Activated B cell treated with CpG ODN at 0.5 μM for 24 hours (primary cell): Measurements from ENCODE around the gene FHAD1. TPM values are rescaled to one million over a fixed set of nuclear protein-coding genes. Genes with fewer than 3 reads are reported as not detected.

Source experiments
- ATAC-seq: fragments of 200-7000 bp; cut with Tn5 transposase; one replicate; pipeline ENCODE4 v1.10.0; 2021; ENCODE audit warnings: low read depth, mild to moderate bottlenecking, moderate library complexity
- CTCF ChIA-PET: fragments of 350-600 bp; sonication (Branson Sonifier 250); formaldehyde crosslinking; loops from one replicate; lab custom pipeline; 2021; ENCODE audit warnings: antibody characterized with exemption; lab: Charles Lee
- POLR2A ChIA-PET: fragments of 350-600 bp; sonication (Branson Sonifier 250); formaldehyde crosslinking; loops from one replicate; lab custom pipeline; 2021; ENCODE audit warnings: antibody characterized with exemption; lab: Charles Lee
- DNase-seq: peaks from one replicate; pipeline ENCODE4 v3.0.0; 2022
- H3K27ac Mint-ChIP-seq: one replicate; pipeline ENCODE4 v1.8.0; 2020; ENCODE audit warnings: mixed read lengths
- H3K27me3 Mint-ChIP-seq: one replicate; pipeline ENCODE4 v1.8.0; 2021; ENCODE audit warnings: mixed read lengths
- H3K36me3 Mint-ChIP-seq: one replicate; pipeline ENCODE4 v1.8.0; 2021; ENCODE audit warnings: low read depth, mixed read lengths
- H3K4me1 Mint-ChIP-seq: one replicate; pipeline ENCODE4 v1.8.0; 2021; ENCODE audit warnings: mixed read lengths
- H3K4me3 Mint-ChIP-seq: one replicate; pipeline ENCODE4 v1.8.0; 2020; ENCODE audit warnings: mild to moderate bottlenecking, mixed read lengths
- H3K9me3 Mint-ChIP-seq: one replicate; pipeline ENCODE4 v1.8.0; 2020; ENCODE audit warnings: mixed read lengths
- intact Hi-C: fragments of 100-400 bp; cut with micrococcal nuclease; formaldehyde crosslinking; loops from one replicate; pipeline ENCODE4 v1.15.1; 2024
- total RNA-seq: library from RNA; stranded (reverse); gene quantifications from 2 replicates; pipeline ENCODE4 v1.2.3, GENCODE V29; 2022
- TF ChIP-seq, protein P1 (sequence below): fragments of 200-600 bp; IDR thresholded peaks from one replicate; pipeline ENCODE4 v1.8.0; 2022; ENCODE audit warnings: antibody characterized with exemption, mild to moderate bottlenecking

Gene FHAD1
- total RNA-seq, 1 donor from 2014 or later: not detected

DNA sequence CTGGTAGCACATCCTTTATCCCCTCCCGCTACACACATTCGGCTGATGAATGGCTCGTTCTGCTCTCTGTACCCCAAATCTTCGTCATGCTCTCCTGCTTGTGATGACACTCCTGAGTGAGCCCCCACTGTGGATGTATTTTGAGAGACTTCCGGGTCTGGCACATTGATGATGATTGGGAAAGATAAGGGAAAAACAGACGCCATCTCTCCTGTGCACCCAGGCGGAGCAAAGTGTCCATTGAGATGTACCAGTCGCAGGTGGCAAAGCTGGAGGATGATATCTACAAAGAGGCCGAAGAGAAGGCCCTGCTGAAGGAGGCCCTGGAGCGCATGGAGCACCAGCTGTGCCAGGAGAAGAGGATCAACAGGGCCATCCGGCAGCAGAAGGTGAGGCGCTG, 134.8 kb downstream of the FHAD1 start:
- Mint-ChIP-seq H3K27me3 (peaks cover 19% of the 10 kb centered on the region), H3K36me3 (no peaks in the 10 kb centered on the region), H3K27ac (no peak overlapping the region), H3K4me3 (no peak overlapping the region), H3K9me3 (no peaks in the 10 kb centered on the region), H3K4me1 (peaks cover 25% of the 10 kb centered on the region)
- TF ChIP-seq, protein P1, sequence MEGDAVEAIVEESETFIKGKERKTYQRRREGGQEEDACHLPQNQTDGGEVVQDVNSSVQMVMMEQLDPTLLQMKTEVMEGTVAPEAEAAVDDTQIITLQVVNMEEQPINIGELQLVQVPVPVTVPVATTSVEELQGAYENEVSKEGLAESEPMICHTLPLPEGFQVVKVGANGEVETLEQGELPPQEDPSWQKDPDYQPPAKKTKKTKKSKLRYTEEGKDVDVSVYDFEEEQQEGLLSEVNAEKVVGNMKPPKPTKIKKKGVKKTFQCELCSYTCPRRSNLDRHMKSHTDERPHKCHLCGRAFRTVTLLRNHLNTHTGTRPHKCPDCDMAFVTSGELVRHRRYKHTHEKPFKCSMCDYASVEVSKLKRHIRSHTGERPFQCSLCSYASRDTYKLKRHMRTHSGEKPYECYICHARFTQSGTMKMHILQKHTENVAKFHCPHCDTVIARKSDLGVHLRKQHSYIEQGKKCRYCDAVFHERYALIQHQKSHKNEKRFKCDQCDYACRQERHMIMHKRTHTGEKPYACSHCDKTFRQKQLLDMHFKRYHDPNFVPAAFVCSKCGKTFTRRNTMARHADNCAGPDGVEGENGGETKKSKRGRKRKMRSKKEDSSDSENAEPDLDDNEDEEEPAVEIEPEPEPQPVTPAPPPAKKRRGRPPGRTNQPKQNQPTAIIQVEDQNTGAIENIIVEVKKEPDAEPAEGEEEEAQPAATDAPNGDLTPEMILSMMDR: no peak
- ATAC-seq: no peak
- intact Hi-C loops: no loop called here
- POLR2A ChIA-PET: no interaction called here
- DNase-seq: no peak
- CTCF ChIA-PET: interaction anchor here (1.5 to 1.7 kb wide), 2 partner anchors 49 to 50 kb away, joined by 3 to 4 read pairs; no protein-coding TSS in a partner anchor

DNA sequence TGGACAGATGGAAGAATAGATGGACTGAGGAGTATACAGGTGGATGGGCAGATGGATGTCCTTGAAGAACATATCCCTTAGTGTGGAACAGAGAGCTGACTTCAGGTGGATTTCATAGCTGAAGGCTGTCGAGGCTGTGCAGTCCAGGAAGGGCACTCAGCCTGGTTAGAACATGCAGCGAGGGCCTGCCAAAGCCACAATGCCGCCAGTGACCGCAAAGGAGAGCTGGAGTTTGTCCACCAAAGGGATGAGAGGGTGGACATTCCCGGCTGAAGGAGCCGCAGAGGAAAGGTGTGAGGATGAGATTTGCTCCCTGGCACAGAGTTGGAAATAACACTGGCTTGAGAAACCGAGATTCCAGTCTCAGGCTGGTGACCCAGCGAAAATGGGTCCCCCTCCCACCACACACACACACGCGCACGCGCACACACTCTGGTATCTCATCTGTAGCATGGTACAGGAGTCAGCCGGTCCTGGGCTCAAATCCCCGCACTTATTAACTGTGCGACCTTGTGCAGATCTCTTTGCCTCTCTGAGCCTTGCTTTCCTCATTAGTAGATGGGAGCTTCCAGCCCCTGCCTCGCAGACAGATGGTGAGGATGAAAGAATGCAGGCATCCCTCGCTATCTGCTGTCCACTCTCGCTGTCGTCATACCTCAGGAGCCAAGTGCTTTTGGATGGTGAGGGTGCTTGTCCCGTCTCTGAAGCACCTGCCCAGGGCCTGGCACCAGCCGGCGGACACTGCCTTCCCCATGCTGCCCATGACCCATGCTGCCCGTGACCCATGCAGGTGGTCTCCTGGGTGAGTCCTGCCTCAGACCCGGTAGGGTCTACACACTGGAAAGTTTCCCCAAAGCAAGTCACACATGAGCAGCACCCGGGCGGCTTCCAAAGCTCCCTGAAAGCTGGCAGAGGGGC, 135.8 kb downstream of the FHAD1 start:
- Mint-ChIP-seq H3K4me1 (peaks cover 25% of the 10 kb centered on the region), H3K36me3 (no peaks in the 10 kb centered on the region), H3K27me3 (peaks cover 14% of the 10 kb centered on the region), H3K9me3 (no peaks in the 10 kb centered on the region), H3K4me3 (no peak overlapping the region), H3K27ac (no peak overlapping the region)
- ChIA-PET CTCF (interaction anchor here (1.5 to 1.7 kb wide), 2 partner anchors 48 to 49 kb away, joined by 3 to 4 read pairs; no protein-coding TSS in a partner anchor), POLR2A (no interaction called here)
- intact Hi-C loops: no loop called here
- TF ChIP-seq, protein P1: no peak
- ATAC-seq (no peak), DNase-seq (no peak)

DNA sequence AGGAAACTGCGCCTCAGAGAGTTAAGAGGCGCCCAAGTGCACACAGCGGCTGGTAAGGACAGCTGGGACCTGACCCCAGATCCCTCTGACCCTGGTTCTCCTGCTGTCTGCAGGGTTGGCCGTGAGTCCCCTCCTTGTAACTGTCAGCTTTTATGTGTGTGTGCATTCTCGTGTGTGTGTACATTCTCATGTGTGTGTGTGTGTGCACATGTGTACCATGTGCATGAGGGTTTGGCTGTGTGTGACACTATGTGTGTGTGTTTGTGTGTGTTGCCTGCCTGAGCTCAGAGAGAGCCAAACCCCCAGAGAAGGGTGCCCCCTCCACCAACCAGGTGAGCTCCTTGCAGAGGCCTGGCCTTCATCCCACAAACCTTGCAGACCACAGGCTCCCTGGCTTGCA, 136.8 kb downstream of the FHAD1 start:
- Mint-ChIP-seq H3K4me3 (no peak overlapping the region), H3K27ac (no peak overlapping the region), H3K9me3 (no peaks in the 10 kb centered on the region), H3K27me3 (peaks cover 14% of the 10 kb centered on the region), H3K36me3 (no peaks in the 10 kb centered on the region), H3K4me1 (peaks cover 25% of the 10 kb centered on the region)
- DNase-seq: no peak
- CTCF ChIA-PET: no interaction called here
- ATAC-seq: no peak
- intact Hi-C loops: loop anchor here (1.0 kb wide), 1 partner anchor 47 kb away; no protein-coding TSS in a partner anchor
- TF ChIP-seq, protein P1: no peak
- POLR2A ChIA-PET: no interaction called here

DNA sequence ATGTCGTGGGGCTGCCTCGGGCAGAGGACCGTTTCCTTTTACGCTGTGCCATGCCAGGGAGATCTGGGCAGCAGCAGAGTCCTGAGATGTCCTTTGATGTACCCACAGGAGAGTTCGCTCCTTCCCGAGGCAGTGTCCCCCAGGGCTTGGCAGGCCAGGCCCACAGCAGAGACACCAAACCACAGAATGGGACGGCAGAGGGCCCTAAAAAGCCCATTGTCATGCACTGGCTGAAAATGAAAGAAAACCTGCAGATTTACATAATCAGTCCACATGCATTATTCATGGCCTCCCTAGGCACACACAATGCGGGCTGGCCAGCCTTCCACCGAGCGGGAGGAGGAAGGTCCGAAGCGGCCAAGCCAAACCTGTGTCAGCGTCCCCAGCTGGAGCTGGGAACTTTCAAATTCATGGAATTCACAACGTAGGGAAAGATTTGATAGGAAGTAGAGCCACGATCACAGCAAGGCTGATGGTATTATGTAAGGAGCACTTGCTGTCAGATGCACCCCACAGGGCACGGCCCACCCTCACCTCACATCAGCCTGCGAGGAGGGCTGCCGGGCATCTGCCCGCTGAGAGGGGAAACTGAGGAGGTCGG, 137.4 kb downstream of the FHAD1 start:
- peak; percentile 75 for ATAC-seq
- H3K4me1 Mint-ChIP-seq: peaks cover 25% of the 10 kb centered on the region
- peaks cover 14% of the 10 kb centered on the region for H3K27me3 Mint-ChIP-seq
- intact Hi-C loops: loop anchor here (1.0 kb wide), 1 partner anchor 47 kb away; no protein-coding TSS in a partner anchor
- ChIA-PET CTCF (no interaction called here), POLR2A (no interaction called here)
- DNase-seq: no peak
- no peaks in the 10 kb centered on the region for H3K9me3 Mint-ChIP-seq
- H3K27ac Mint-ChIP-seq: no peak overlapping the region
- H3K4me3 Mint-ChIP-seq: peak overlapping the region; percentile 83
- no peaks in the 10 kb centered on the region for H3K36me3 Mint-ChIP-seq
- TF ChIP-seq, protein P1: no peak

- intact Hi-C loops: no loop called here
- Mint-ChIP-seq H3K9me3 (no peaks in the 10 kb centered on the region), H3K27me3 (peaks cover 15% of the 10 kb centered on the region), H3K27ac (no peak overlapping the region), H3K4me1 (peaks cover 25% of the 10 kb centered on the region), H3K36me3 (no peaks in the 10 kb centered on the region), H3K4me3 (no peak overlapping the region)
- POLR2A ChIA-PET: no interaction called here
- DNase-seq: no peak
- TF ChIP-seq, protein P1: no peak
- no peak for ATAC-seq
- CTCF ChIA-PET: interaction anchor here (1.2 to 1.5 kb wide), 2 partner anchors 46 to 62 kb away, joined by 5 to 6 read pairs; no protein-coding TSS in a partner anchor
Measured at GRCh38 chr1:15385420-15385819, 138.4 kb downstream of the FHAD1 start.
